ENCODE results near the gene UBASH3B. TPM values are rescaled to one million over a fixed set of nuclear protein-coding genes. Genes with fewer than 3 reads are reported as not detected.
"Not testable (repeated sequence)": the region's sequence is repeated elsewhere in the genome, so short reads cannot be mapped to it uniquely, and the experiment has no call there.

Gene UBASH3B
- total RNA-seq, 1 donor from 2014 or later: 3.4 TPM

DNA sequence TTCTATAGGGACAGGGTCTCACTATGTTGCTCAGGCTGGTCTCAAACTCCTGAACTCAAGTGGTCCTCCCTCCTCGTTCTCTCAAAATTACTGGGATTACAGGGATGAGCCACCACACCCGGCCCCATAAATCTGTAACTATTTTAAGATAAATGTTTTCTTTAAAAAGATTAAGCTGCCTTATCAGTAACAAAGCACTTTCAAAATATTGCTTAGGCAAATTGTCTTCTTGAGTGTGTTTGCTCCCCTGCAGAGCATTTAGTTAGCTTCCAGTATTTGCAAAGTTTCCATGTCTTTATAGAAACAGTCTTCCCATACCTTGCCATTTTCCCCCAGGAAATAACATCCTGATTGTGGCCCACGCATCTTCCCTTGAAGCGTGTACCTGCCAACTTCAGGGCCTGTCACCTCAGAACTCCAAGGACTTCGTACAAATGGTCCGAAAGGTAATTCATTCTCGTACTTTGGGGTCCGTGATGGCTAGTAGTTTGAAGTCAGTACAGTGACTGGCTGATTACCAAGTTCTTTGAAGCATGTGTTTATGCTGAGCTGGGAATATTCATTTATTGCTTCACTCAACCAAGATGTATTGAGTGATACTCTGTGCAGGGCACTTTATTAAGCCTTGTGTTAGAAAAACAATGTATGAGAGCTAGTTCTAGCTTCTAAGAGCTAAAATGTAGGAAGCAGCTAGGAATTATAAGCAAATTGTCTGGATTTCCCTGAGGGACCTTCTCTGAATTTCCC, 152.4 kb downstream of the UBASH3B start:
- DNase-seq (ENCODE audit: low read depth in 2 of 2): no peak

DNA sequence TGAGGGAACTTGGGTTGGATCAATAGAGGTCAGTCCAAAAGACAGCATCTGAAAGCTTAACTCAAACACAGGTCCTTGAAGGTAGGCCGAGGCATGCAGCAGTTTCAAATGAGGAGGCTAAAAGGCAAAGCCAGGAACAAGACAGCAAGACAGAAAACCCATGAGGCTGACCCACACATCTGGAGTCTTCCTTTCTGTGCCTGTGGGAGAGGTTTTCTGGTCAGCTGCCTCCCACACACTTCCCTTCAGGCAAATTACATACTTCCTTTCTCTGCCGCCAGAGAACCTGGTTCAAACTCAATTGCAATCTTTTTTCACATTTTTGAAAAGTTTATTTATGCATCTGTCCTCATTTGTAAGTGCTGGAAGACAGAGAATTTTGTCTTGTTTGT, 153.0 kb downstream of the UBASH3B start:
- DNase-seq (ENCODE audit: low read depth in 2 of 2): peak; percentile 40 to 42

DNA sequence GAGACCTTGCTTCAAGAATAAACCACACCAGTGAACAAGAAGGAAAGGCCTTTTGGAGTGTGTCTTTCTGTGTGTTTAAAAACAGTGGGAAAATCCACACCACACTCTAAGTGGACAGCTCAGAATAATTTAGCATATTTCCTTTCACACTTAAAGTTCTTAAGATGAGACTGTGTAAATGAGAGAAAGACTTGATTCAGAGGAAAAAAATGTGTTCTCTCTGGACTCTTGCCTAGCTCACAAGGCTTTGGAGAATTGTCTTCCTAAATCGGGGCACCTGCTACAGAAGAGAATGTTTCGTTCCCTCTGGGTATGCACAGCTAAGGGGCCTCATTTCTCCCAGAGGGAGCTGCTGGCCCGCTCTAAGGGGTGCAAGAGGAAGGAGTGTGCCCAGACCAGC, 154.3 kb downstream of the UBASH3B start:
- DNase-seq (ENCODE audit: low read depth in 2 of 2): no peak

DNA sequence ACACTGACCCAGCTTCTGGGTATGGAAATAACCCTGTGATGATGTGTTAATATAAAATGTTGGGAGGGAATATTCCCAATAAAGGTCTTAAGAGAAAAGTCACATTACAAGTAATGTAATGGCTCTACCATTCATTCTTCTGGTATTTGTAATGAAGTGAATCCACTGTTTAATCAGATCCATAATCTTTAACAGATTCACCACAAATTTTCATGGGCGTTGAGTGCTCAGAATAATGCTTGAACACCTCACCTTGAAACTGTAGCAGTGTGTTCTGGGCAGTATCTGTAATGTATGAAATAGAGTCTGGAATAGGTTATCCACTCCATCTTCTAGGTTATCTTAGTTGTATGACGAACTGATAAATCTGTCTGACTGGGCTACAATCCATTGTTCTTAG, 156.2 kb downstream of the UBASH3B start:
- no peak for DNase-seq (ENCODE audit: low read depth in 2 of 2)

DNA sequence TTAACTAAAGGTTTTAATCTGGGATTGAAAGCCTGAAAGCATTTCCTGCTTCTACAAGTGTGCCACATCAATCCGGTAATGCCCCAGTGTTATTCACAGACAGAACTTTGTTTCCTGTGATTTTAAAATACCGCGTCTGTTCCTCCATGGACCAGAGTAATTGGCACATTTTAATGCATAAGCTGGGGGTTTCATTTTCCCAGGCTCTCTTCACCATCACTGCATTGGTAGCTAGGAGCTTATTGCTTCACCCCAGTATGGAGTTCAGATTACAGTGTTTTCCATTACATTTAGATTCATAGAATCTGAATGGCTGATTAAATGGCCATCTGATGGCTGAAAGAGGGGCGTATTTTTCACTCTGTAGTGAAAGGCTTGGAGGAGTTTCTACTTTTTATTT, 157.1 kb downstream of the UBASH3B start:
- peak; percentile 14 to 49 for DNase-seq (ENCODE audit: low read depth in 2 of 2)

DNA sequence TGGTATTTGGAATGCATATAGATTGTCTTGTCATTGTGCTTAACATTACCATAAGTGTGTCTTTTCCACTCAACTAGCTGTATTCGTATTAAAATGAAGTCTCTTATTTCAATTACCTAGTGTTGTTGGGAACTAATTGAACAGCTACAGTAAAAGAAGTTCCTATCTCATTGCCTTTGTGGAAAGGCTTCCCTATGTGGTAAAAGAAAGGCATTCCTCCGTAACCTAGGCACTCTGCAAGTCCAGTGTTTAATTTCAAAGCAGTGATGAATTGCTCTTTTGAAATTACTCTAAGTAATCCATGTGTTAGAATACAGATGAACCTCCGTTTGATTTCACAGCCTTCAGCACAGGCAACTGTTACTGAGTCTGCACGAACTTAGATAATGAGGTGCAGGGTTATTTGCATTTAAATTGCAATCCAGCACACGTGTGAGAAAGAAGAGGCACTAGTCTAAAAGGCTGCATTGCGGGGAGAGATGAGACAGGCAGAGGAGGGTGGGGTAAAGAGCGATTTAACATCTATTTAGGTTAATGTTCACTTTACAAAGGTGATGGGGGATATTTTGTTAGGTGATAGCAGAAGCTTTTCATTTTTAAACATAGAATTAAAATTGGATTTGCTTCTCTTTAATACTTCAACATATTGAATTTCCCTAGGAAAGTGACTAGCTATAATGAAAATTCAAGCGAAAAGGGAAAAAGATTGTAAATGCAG, 157.8 kb downstream of the UBASH3B start:
- no peak for DNase-seq (ENCODE audit: low read depth in 2 of 2)

DNA sequence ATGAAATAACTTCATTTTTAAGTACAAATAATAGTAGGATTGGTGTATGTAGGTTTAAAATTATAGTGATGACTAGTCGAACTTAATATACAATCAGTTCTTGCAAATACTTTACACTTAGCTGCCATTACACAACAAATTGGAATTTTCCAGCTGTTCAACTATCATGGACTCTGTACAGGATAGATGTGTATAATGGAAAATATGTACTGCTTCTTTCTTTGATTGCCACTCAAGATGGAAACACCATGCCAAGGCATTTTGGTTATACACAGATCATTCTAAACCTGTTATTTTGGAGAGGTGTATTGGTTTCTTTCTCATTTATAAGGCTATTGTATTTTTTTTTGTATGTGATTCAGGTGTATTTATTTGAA, 158.4 kb downstream of the UBASH3B start:
- no peak for DNase-seq (ENCODE audit: low read depth in 2 of 2)

DNA sequence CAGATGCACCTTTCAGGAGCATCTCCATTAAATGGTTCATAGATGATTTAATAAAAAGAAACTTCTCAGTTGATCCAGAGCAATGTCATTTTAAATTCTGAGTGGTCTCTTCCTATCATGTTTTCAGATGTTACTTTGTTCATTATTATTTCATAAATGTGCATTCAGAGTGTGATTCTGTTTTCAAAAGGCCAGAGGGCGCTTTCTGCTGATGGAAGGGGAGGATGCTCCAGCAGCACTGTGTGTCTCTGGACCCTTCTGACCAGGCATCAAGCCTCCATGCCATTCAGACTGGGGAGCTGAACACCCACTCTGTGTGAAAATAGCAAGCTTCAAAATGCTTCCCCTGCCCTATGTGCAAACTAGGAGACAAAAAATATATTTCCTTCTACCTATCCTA, 158.9 kb downstream of the UBASH3B start:
- peak in 1 of 2 donors; percentile 52 for DNase-seq (ENCODE audit: low read depth in 2 of 2)

DNA sequence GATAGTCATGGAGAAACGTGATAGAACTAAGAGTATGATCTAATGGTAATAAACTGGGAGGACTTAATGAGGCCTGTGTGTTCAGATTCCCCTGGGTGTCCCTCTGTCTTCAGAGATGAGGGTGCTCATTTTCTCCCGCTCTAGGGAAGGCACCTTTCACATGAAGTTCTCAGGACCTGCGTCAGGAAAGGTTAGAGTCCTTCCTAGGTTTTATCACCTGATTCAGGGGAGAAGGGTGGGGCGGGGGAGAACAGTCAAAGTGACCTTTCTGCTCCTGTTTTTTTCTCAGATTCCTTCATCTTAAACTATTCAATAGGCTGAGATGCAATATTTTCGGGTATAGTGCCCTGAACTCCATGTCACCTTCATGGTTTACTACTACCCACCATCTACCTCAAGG, 160.4 kb downstream of the UBASH3B start:
- no peak for DNase-seq (ENCODE audit: low read depth in 2 of 2)

DNA sequence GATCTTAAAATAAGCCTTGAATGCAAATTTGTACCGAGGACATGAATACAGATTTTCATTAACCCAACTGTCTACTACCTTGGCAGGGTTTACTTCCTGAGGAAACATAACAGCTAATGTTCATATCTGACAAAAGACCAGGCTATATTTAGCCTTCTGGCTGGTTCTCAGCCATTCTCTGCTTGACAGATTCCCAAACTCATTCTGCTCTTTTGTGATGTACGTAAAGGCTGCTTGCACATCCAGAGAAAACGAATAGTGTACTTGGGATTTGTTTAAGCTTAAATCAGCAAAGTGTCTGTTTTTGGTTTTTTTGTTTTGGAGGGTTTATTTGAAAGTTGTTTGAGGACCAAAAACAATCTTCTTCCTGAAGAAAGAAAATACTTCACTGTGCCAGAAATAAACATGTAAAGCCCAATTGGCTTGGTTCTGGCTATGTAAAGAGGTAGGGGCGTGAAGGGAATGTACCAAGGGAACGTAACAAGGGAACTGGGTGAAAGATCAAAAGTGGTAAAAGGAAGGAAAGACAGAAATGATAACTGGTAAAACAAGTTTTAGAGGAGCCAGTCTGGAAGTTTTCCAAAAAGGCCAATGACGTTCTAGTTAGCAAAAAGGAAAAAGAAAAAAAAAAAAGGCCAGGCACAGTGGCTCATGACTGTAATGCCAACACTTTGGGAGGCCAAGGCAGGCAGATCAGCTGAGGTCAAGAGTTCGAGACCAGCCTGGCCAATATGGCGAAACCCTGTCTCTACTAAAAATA, 161.4 kb downstream of the UBASH3B start:
- peak; percentile 70 to 92 for DNase-seq (ENCODE audit: low read depth in 2 of 2)

DNA sequence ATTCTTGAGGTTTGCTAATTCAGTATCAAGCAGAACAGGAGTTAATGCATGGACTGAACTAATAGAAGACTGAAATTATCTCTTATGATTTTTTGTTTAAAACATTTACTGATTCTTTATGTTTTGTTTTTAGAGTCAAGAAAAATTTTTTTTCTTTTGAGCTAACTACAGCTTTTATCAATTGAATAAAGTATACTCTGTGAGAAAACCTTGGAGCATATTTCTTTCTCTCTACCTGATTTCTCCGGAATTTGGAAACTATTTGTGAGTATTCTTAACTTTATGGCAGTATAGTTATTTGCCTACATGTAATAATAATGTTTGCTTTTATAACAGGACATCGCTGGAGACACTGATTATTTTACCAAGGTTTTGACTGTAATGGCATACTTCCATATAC, 164.6 kb downstream of the UBASH3B start:
- no peak for DNase-seq (ENCODE audit: low read depth in 2 of 2)

DNA sequence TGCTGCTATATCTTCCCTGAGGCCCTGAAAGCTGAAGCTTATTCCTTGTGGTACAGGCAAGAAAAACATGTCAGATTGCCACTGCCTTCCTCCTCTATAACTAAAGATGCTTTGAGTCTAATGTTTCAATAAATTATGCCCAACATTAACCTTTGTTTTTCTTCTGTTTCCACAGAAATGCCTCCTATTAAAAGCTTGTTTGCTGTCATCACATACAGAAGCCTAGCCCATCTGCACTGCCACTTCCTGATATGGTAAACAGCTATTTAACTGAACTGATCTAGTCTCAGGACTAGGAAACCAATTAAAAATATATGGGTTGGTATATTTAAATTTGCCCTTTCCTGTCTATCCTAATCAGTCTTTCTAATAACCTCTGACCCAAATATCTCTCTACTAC, 165.6 kb downstream of the UBASH3B start:
- no peak for DNase-seq (ENCODE audit: low read depth in 2 of 2)

DNA sequence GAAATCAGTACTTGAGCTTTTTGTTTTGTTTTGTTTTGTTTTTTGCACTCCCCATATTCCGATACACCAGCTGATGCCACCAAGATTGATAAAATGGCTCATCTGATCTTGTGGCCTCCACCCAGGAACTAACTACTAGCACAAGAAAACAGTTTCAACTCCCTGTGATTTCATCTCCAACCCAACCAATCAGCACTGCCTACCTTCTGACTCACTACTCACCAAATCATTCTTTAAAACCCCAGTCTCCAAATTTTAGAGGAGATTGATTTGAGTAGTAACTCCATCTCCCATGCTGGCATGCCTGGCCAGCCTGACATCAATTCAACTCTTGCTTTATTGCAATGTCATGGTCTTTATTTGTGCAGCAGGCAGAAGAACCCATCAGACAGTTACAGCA, 166.7 kb downstream of the UBASH3B start:
- no peak for DNase-seq (ENCODE audit: low read depth in 2 of 2)

DNA sequence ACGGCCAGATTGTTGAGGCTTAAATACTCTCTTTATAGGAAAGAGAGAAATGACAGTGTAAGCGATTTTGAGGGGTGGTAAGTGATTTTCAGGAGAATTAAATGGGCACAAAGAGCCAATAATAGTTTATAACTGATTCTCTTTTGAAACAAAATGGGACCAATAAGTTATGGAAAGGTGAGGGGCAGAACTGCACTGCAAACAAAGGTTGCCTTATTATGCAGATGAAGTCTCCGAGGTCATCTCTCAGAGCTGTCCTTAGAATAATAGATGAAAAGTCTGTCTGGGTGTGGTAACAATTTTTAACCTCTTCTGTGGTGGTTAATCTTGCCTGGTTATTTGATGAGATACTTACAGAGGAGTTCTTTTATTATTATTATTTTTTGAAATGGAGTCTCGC, 168.0 kb downstream of the UBASH3B start:
- no peak for DNase-seq (ENCODE audit: low read depth in 2 of 2)

DNA sequence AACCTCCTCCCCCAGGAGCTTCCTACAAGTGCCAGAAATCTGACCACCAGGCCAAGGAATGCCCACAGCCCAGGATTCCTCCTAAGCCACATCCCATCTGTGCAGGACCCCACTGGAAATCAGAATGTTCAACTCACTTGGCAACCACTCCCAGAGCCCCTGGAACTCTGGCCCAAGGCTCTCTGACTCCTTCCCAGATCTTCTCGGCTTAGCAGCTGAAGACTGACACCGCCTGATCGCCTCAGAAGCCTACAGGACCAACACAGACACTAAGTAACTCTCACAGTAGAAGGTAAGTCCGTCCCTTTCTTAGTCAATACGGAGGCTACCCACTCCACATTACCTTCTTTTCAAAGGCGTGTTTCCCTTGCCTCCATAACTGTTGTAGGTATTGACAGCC, 173.8 kb downstream of the UBASH3B start:
- DNase-seq (ENCODE audit: low read depth in 2 of 2): not testable (repeated sequence)

DNA sequence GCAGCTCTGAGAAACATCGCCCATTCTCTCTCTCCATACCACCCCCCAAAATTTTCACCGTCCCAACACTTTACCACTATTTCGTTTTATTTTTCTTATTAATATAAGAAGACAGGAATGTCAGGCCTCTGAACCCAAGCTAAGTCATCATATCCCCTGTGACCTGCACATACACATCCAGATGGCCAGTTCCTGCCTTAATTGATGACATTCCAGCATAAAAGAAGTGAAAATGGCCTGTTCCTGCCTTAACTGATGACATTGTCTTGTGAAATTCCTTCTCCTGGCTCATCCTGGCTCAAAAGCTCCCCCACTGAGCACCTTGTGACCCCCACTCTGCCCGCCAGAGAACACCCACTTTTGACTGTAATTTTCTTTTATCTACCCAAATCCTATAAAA, 176.8 kb downstream of the UBASH3B start:
- not testable (repeated sequence) for DNase-seq (ENCODE audit: low read depth in 2 of 2)

DNA sequence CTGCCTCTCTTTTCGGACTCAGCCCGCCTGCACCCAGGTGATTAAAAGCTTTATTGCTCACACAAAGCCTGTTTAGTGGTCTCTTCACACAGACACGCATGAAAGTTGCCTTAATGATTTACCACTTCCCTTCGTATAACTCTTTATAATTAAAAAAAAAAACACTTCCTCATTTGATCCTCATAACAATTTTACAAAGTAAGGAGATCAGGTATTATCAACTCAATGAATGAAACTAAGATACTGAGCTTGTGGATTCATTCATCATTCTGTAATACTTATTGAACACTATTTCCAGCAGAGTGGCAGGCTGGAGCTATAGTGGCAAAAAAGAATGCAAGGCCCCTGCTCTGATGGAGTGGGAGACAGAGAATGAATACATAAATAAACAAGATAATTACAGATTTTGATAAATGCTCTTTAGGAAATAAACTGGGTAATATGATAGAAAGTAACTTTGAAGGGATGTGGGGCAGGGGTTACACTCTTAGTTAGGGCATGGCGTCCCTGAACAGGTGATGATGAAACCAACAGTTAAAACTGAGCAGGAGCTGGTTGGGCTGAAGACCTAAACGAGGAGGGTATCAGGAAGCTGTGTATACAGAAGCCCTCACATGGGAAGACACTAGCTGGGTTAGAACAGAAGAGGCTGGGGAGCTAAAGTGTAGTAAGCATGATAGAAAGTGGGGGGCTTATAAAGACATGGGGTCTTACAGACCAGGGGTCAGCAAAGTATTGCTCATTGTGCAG, 177.4 kb downstream of the UBASH3B start:
- DNase-seq (ENCODE audit: low read depth in 2 of 2): no peak

DNA sequence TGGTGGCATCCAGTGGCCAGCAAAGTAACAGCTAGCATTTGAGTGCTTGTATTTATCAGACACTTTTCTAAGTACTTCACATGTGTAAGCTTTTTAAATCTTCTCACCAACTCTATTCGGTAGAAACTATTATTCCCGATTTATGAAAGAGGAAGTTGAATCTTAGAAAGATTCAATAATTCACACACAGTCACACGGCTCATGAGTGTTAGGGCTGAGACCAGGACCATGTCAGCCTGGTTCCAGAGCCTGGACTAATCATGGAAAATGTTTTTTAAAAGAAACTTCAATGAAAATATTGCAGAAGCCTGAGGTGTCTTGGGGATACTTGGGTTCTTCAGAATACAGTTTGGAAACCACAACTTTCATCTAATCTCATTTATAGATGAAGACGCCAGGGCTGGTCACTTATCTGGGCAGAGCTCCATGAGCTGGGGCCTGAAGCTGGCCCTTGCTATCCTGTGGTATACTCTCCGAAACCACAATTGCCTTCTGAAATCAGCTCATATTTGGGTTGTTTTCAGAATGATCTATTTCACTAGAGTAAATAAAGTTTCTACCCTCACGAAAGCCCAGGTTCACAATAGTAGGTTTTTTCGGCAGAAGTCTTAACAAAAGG, 178.4 kb downstream of the UBASH3B start:
- no peak for DNase-seq (ENCODE audit: low read depth in 2 of 2)

DNA sequence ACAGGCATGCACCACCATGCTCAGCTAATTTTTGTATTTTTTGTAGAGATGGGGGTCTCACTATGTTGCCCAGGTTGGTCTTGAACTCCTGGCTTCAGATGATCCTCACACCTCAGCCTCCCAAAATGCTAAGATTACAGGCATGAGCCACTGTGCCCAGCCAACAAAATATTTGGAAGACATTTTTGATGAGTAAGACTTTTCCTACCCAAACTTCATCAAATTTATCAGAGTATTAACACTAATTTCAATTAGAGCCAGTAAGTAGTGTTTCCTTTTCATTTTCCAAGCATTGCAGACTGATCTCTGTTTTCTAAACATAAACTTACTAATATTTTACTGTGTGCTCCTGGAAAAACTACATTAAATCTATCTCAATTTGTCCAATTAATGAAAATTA, 181.4 kb downstream of the UBASH3B start:
- no peak for DNase-seq (ENCODE audit: low read depth in 2 of 2)

DNA sequence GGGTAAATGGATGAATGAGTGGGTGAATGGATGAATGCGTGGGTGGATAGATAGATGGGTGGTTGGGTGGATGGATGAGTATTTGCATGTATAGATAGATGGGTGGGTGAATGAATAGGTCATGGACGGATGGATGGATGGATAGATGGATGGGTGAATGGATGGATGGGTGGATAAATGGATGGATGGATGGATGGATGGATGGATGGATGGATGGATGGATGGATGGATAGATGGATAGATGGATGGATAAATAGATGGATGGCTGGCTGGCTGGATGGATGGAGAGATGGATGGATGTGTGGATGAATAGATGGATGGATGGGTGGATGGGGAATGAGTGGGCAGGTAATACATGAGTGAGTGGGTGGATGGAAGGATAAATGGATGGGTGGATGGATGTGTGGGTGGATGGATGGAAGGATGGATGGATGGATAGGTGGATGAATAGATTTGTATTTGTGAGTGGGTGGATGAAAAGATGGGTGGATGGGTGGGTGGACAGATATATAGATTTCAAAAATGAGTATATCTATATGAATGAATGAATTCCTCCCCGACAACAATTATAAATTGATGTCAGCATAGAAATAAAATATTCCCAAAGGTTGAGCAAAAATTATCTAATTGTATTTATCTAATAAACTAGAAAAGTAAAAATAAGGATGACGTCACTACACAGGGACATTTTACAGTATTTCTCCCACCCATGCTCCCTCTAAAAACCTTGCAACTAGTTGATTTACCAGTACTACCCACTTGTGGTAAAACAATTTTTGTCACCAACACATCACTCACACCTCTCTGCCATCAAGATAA, 182.2 kb downstream of the UBASH3B start:
- DNase-seq (ENCODE audit: low read depth in 2 of 2): no peak

Data from lung microvascular endothelial cell (primary cell).